ENCODE data around the gene NAP1L1. TPM values are rescaled to one million over a fixed set of nuclear protein-coding genes. Genes with fewer than 3 reads are reported as not detected.
"Not testable (repeated sequence)": the region's sequence is repeated elsewhere in the genome, so short reads cannot be mapped to it uniquely, and the experiment has no call there.

The NAP1L1 gene
- total RNA-seq, 1 experiment from 2014 or later = 397 TPM

DNA sequence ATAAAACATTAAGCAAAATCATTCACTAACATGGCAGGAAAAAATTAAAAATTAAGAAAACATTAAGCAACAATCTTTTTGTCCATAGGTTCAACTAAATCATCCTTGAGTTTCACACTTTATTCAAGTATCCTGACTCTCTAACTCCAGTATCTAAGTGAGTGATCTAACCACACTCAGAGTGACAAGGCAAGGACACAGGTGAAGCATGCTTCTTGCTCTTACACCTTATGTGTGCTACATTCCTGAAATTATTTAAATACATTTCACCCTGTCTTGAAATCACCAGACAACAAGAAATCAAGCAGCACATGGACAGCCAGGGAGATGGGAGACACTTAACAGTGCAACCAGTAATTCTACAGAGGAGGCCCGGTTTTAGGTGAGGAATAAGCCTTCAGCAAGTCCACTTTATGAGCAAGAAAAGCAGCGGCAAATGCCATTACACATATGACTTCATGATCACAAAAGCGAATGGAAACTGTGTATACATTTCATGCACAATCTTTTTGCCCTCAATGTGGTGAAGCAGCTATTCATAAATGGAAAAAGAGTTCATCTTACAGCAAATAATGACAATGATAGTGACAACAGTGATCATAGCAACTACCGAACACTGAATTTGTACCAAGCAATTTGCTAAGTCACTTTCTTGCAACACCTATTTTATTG, 90.3 kb downstream of the NAP1L1 start:
- no peak for DNase-seq (ENCODE audit: low read depth)

DNA sequence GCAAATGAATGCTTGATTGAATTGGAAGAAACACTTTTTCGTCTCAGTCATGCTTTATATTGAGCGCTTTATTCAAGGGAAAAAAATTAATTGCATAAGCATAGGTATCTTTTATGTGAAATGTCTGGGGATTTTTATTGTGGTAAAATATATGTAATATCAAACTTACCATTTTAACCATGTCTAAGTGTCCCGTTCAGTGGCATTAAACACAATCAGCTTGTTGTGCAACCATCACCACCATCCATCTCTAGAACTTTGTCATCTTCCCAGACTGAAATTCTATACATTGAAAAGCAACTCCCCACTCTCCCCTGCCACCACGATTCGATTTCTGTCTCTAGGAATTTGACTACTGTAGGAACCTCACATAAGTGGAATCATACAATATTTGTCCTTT, 92.7 kb downstream of the NAP1L1 start:
- no peak for DNase-seq (ENCODE audit: low read depth)

DNA sequence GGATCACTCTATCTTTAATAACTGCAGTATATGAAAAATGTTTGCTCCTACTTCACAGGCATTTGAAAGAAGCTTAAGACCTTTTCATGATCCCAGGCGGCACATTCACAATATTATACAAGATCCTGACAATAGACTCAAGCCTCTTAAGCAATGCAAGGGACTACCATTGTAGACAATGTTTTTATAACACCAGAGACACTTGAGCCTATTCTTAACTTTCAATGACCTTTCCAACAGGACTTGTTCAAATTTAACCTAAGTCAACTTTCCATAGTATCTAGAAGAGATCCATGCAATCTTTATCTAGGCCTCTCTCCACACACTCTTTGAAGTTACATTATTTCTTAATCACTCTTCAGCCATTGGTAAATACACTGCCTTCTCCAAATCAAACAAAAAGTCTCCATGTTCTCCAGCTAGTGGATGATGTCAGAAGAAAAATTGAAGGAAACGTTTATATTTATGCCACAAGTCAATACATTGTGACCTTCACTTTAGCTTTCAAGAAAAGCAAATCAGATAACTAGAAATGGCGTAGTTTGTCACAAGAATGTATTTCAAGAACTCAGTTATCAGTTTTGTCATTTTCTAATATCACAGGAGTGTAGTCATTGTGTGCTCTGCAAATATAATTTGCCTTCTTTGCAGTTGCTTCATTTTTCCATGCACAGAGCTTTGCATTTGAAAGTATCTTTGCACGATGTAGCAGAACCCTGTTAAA, 94.1 kb downstream of the NAP1L1 start:
- DNase-seq (ENCODE audit: low read depth) = no peak

DNA sequence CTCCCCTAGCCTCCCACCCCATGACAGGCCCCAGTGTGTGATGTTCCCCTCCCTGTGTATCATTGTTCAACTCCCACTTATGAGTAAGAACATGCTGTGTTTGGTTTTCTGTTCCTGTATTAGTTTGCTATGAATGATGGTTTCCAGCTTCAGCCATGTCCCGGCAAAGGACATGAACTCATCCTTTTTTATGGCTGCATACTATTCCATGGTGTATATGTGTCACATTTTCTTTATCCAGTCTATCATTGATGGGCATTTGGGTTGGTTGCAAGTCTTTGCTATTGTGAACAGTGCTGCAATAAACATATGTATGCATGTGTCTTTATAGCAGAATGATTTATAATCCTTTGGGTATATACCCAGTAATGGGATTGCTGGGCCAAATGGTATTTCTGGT, 96.8 kb downstream of the NAP1L1 start:
- not testable (repeated sequence) for DNase-seq (ENCODE audit: low read depth)

Other genes with a start within 250 kb of the NAP1L1 start
- gene PHLDA1, start 52.9 kb downstream of the NAP1L1 start, total RNA-seq (2014; rRNA removed) = 191 TPM in 2 replicates

Measured in LHCN-M2 (cell line).